Islet of Langerhans (tissue), 1 donor: ENCODE data around the gene RNF11.

Experiments used
- FAIRE-seq: peaks from one replicate; lab custom pipeline; 2011; peaks lifted over from hg19 to GRCh38; lab: Jason Lieb, UNC

Gene RNF11

DNA sequence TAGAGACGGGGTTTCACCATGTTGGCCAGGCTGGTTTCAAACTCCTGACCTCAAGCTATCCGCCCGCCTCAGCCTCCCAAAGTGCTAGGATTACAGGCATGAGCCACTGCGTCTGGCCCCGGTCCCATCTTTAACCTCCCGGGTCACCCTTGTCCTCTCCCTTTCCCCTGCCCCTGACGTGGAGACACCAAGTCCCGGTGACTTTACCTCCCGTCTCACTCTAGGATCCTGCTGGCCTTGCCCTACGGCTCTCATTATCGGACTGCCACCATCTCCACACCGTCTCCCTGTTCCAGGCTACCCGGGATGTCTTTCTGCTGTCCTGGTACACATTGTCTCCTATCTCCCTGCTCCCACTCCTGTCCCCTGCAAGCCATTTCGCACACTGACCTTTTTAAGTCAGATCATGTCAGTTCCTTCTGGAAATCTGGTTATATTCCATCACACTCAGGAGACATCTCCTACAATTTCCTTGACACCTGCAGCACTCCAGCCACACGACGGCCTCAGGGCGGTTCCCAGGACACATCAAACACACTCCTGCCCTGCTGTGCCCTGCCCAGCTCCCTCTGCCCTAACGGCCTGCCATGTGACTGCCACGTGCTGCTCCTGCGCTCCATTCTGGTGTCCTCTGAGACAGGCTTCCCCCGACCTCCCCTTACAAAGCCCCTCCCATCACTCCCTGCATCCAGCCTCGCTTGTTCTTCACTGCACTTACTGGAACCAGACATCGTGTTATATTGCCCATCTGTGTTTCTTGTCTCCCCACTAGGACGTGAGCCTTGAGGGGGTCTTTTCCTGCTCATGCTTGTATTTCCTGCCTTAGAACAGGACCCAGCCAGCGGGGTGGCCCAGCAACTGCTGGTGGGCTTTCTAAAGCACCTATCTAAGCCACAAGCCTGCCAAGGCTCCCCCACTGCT lies 61.6 kb downstream of the RNF11 start:
- FAIRE-seq: no peak

DNA sequence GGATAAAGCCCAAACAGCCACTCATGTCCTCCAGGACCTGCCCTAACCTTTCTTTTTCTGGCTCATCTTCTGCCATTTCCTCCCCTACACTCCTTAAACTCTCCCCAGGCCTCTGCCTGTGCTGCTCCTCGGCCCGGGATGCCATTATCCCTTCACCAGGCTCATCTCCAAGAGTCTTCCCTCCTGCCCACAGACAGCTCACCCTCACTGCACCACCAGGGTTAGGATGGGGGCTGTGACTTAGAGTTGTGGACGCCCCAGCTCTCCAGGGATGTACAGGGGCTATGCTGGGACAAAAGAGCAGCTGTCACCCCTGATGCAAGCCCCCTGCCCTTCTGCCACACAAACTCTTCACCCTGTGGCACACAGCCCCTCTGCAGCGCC lies 62.2 kb downstream of the RNF11 start:
- no peak for FAIRE-seq

GRCh38 chr1:51299185-51299885 lies 63.3 kb downstream of the RNF11 start:
- FAIRE-seq: no peak

DNA sequence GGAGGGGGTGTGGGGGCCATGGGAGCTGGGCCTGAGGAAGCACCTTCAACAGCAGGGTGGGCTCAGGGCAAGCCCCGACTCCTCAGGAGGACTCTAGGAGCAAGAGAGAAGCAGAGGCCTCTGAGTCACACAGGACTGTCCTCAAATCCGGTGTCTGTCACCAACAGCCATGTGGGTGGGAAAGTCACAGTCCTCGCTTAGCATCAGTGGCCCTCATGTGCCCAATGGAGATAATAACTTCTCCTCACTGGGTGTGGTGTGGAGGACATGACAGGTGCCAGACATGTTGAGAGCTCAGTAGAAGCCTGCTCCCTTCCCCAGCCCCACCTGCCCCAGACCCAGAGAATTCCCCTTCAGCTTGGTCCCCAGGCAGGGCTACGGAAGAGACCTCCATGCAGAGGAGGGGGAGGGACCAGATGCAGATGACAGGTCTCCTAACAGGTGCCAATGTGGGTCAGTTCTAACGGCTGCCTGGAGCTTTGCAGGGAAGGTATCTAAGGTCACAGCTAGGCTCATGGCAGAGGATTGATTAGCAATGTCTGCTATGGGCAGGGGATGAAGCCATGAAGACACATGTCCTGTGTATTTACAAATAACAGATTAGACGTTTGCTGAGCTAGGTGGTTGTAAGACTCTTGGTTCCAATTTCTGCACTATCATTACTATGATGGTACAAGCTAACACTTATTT lies 64.1 kb downstream of the RNF11 start:
- FAIRE-seq: no peak

- no peak for FAIRE-seq
Measured at GRCh38 chr1:51301152-51301843, 65.2 kb downstream of the RNF11 start.

GRCh38 chr1:51301844-51302162 lies 65.7 kb downstream of the RNF11 start:
- no peak for FAIRE-seq

GRCh38 chr1:51302270-51302669 lies 66.2 kb downstream of the RNF11 start:
- no peak for FAIRE-seq

DNA sequence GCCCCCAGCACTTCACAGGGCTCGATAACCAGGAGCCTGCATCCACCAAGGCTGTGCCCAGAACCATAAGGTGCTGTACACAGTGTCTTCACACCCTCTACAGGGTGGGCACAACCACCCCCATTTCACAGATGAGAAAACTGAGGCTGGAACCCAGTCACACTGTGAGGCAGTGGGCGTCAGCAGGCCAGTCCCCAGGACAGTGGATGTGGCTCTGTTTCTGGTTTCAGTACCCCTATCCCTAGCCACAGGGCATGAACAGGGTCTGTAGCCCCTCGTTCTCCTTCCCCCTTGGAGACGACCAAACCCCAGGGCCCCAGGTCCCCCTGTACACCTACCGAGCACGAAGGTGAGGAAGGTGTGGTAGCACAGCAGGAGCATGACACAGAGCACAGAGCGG lies 66.7 kb downstream of the RNF11 start:
- no peak for FAIRE-seq

GRCh38 chr1:51303315-51303714 lies 67.2 kb downstream of the RNF11 start:
- FAIRE-seq: no peak

- FAIRE-seq: no peak
Measured at GRCh38 chr1:51303751-51304251, 67.7 kb downstream of the RNF11 start.

DNA sequence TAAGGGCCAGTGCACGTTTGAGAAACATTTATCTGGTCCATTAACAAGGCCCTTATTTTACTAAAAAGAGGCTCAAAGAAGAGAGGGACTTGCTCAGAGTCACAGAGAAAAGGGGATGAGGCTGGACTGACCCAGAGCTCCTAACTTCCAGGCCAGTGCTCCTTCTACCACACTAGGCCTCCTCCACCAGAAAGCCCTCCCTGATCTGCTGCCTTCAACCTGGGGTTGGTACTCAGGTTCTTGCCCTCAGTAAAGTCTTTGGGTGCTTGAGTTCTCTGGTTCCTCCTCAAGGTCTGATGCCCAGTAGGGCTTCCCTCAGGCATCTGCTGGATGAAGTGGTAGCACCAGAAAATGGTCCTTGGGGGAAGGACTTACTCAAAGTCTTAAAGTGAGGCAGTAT lies 68.3 kb downstream of the RNF11 start:
- FAIRE-seq: no peak

GRCh38 chr1:51305371-51305823 lies 69.3 kb downstream of the RNF11 start:
- peak; percentile 51 for FAIRE-seq

DNA sequence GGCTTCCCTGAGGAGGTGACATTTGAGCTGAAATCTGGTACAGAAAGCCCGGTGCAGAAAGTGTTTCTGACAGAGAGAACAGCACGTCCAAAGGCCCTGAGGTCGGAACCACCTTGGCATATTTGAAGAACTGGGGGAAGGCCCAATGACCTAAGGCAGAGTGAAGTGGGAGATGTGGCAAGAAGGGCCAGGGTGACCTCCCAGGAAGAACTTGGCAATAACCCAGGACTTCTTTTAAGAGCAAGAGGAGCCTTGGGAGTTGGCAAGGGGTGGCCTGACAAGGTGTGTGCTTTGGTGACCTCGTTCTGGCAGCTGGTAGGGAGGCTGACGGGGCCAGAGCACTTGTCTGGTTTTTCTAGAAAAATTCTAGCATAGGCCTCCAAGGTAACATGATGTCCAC lies 70.9 kb downstream of the RNF11 start:
- FAIRE-seq: no peak

- FAIRE-seq: no peak
Measured at GRCh38 chr1:51308636-51309035, 72.6 kb downstream of the RNF11 start.

DNA sequence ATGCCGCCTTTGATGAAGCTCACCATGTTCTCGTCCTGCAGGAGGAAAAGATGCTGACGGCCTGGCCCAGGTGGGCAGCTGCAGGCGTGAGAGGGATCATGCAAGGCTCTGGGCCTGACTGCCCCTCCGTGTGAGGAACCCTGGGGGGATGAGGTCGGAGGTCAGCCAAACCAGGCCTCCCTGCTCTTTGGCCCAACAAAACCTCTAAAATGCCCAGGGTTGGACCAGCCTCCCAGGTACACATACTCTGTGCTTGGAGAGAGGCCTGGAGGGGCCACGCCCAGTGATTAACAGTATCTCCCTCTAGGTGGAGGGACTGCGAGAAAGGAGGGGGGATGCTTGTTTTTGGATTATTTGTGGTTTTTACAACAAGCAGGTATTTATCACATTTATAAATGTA lies 73.2 kb downstream of the RNF11 start:
- FAIRE-seq: no peak

GRCh38 chr1:51310871-51311613 lies 75.0 kb downstream of the RNF11 start:
- no peak for FAIRE-seq

DNA sequence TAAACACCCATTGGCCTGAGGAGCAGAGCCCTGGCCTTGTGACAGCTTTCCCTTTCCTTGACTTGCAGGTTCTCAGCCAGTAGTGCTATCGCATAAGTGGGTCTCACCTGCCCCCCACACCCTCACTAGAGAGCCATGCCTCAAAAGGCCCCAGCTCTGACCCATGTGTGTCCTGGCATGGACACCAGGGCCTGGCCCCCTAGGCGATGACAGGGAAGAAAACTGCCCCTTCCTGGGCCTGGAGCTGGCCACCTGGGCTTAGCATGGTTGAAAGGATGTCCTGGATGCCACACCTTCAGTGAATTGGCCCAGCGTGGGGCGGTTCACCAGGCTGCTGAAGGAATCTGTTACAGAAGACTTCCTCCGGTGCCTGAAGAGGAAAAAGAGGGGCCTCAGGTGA lies 75.8 kb downstream of the RNF11 start:
- FAIRE-seq: no peak

DNA sequence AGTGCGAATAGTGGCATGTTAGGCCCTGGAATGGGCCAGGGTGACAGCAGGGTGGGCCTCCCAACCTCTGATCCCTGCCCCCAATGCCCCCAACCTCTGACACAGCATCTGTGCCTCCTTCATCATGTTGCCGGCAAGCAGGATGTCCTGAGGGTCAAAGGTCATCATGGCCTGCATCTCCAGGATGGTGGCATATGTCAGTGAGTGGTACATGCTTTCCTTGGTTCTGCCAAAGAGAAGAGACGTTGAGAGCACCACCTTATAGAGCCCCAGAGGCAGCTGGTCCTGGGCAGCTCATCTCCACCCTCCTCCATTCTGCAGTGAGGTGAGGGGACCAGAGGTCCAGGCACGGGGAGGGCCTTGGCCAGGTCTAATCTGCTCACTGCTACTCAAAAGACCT lies 76.6 kb downstream of the RNF11 start:
- no peak for FAIRE-seq

DNA sequence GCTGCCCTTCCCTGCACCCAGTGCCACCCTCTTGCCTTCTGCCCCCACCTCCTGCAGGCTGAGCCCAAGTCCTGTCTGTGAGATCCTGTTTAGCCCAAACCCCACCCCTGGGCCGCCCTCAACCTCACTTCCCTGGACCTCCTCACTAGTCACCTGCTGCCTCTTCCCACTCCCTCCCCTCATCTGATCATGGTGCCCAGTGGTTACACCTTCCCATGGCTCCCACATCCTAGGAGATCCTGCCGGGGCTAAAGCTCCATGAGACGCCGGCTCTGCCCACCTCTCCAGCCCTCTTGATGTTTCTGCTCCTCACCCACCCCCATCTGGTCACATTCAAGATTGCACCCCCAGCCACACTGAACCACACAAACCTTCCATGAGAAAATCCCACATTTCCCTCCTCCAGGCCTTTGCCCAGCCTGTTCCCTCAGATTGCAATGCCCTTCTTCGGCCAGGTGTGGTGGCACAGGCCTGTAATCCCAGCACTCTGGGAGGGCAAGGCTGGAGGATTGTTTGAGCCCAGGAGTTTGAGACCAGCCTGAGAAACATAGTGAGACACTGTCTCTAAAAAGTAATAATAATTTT lies 77.3 kb downstream of the RNF11 start:
- FAIRE-seq: peak; percentile 27

DNA sequence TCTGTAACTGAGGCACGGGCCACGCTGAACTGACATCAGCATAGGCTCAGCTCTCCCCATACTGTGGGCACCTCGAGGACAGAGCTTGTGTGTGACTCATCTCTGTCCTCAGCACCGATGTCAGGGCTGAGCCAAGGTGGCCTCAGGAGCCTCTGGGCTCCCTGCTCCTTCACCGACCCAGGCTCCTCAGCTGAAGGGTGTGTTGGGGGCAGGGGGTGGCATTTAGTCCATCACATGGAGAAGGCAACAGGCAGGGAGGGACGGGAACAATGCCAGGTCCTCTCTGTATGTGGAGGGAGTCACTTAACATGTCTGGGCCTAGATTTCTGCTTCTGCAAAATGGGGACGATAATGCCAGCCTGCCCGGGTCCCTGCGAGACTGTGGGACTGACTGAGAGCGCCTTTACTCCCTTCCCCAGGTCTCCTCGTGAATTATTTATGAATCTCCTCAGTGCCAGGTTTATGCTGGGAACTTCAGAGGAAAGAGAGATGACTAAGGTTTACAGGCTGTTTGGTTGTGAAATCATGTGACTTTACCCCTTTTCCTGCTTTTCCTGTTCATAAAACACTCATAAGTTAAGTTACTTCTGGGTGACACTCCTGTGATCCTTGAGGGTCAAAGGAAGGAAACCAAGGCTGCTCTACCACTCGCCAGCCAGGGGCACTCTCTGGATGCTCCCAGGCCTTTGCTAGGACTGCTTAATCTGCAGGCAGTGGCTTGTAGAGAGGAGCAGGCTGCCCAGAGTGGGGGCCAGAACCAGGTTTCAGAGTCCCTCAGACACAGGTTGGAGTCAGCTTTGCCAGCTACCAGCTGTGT lies 78.1 kb downstream of the RNF11 start:
- FAIRE-seq: peak; percentile 95
